CD14-positive monocyte (primary cell): ENCODE results near the gene SPAG16. TPM values are rescaled to one million over a fixed set of nuclear protein-coding genes. Genes with fewer than 3 reads are reported as not detected.

ENCODE experiments used
- DNase-seq, 3 donors: peaks; one replicate each; pipeline ENCODE4 v3.0.0-alpha.2; 2011 to 2022
- H2AFZ ChIP-seq: 2 replicates; pipeline ENCODE4 v1.6.0; 2012; ENCODE audit warnings: mild to moderate bottlenecking, low read depth, low read length, inconsistent platforms; ENCODE audit not compliant: insufficient read depth, poor library complexity, severe bottlenecking
- H3K27ac ChIP-seq, 2 donors: 1 replicate in 1 of 2; 2 replicates in 1 of 2; pipeline ENCODE4 v1.5.1; 2012 to 2013; ENCODE audit warnings: low read length in 2 of 2, control low read depth in 1 of 2, inconsistent platforms in 1 of 2, low read depth in 1 of 2, mild to moderate bottlenecking in 1 of 2
- H3K27me3 ChIP-seq, 2 donors: one replicate each; pipeline versions ENCODE4 v1.6.0 to v1.6.1; 2011 to 2013; ENCODE audit warnings: low read length in 2 of 2; ENCODE audit not compliant: control insufficient read depth in 2 of 2, insufficient read depth in 2 of 2
- H3K36me3 ChIP-seq, 2 donors: replicated peaks in 1 of 2; 1 replicate in 1 of 2; 2 replicates in 1 of 2; pipeline versions ENCODE4 v1.5.1 to v1.6.1; 2012 to 2013; ENCODE audit warnings: low read length in 2 of 2, control low read depth in 1 of 2, inconsistent platforms in 1 of 2, mild to moderate bottlenecking in 1 of 2; ENCODE audit not compliant: insufficient read depth in 2 of 2, control insufficient read depth in 1 of 2
- H3K4me1 ChIP-seq, 2 donors: 1 replicate in 1 of 2; 2 replicates in 1 of 2; pipeline versions ENCODE4 v1.5.1 to v1.6.1; 2012 to 2013; ENCODE audit warnings: low read length in 2 of 2, control low read depth in 1 of 2, inconsistent platforms in 1 of 2, mild to moderate bottlenecking in 1 of 2, moderate library complexity in 1 of 2; ENCODE audit not compliant: insufficient read depth in 2 of 2, control insufficient read depth in 1 of 2
- H3K4me2 ChIP-seq: replicated peaks from 2 replicates; pipeline ENCODE3; 2012; ENCODE audit warnings: low read length, moderate library complexity, mild to moderate bottlenecking; ENCODE audit not compliant: poor library complexity, severe bottlenecking; ENCODE audit errors: extremely low read depth
- H3K4me3 ChIP-seq, 3 experiments: fragments of 200-600 bp in 1 of 3; sonication (generic) in 1 of 3; replicated peaks in 1 of 3; 1 replicate in 2 of 3; 2 replicates in 1 of 3; pipeline ENCODE4 v1.5.1; 2011 to 2013; ENCODE audit warnings: low read length in 3 of 3, mild to moderate bottlenecking in 3 of 3, control low read depth in 2 of 3, low read depth in 2 of 3, inconsistent platforms in 1 of 3, moderate library complexity in 1 of 3
- H3K79me2 ChIP-seq: 2 replicates; pipeline ENCODE4 v1.6.0; 2012; ENCODE audit warnings: mild to moderate bottlenecking, control low read depth, inconsistent platforms, low read length, moderate library complexity; ENCODE audit not compliant: insufficient read depth
- H3K9ac ChIP-seq: 2 replicates; pipeline ENCODE4 v1.6.0; 2017; ENCODE audit warnings: low read length, mild to moderate bottlenecking; ENCODE audit not compliant: insufficient read depth, poor library complexity, severe bottlenecking
- H3K9me3 ChIP-seq, 2 donors: replicated peaks in 1 of 2; 1 replicate in 1 of 2; 2 replicates in 1 of 2; pipeline versions ENCODE4 v1.5.1 to v1.6.1; 2012 to 2013; ENCODE audit warnings: low read length in 2 of 2, control low read depth in 1 of 2; ENCODE audit not compliant: control insufficient read depth in 1 of 2, insufficient read depth in 1 of 2
- H4K20me1 ChIP-seq: 2 replicates; pipeline ENCODE4 v1.6.0; 2012; ENCODE audit warnings: mild to moderate bottlenecking, low read length, control low read depth, moderate library complexity; ENCODE audit not compliant: insufficient read depth
- H3K27ac Mint-ChIP-seq, 7 donors: one replicate each; pipeline ENCODE4 v1.8.0; 2020; ENCODE audit warnings: mild to moderate bottlenecking in 7 of 7, mixed read lengths in 7 of 7, moderate library complexity in 6 of 7, inconsistent platforms in 2 of 7
- H3K27me3 Mint-ChIP-seq, 3 donors: one replicate each; pipeline ENCODE4 v1.8.0; 2021 to 2022; ENCODE audit warnings: low read depth in 3 of 3, mild to moderate bottlenecking in 3 of 3, mixed read lengths in 3 of 3, moderate library complexity in 3 of 3, inconsistent platforms in 1 of 3
- H3K36me3 Mint-ChIP-seq, 2 donors: one replicate each; pipeline ENCODE4 v1.8.0; 2020; ENCODE audit warnings: mixed read lengths in 2 of 2, inconsistent platforms in 1 of 2, mild to moderate bottlenecking in 1 of 2
- H3K4me1 Mint-ChIP-seq: one replicate; pipeline ENCODE4 v1.8.0; 2020; ENCODE audit warnings: mild to moderate bottlenecking, mixed read lengths
- H3K4me3 Mint-ChIP-seq, 2 donors: one replicate each; pipeline ENCODE4 v1.8.0; 2020; ENCODE audit warnings: mild to moderate bottlenecking in 2 of 2, mixed read lengths in 2 of 2, moderate library complexity in 1 of 2
- H3K9me3 Mint-ChIP-seq, 7 donors: one replicate each; pipeline ENCODE4 v1.8.0; 2020 to 2022; ENCODE audit warnings: mixed read lengths in 7 of 7, mild to moderate bottlenecking in 6 of 7, moderate library complexity in 6 of 7, inconsistent platforms in 2 of 7
- WGBS: methylation state at CpG from one replicate; pipeline ENCODE4 v1.1.5; 2013; ENCODE audit warnings: missing lambda C conversion rate; ENCODE audit not compliant: insufficient coverage; 5-methylcytosine and 5-hydroxymethylcytosine counted together
- intact Hi-C, 2 donors: fragments of 100-400 bp; cut with micrococcal nuclease; formaldehyde crosslinking; loops; one replicate each; pipeline versions ENCODE4 v1.15.0 to v1.15.1; 2023
- polyA plus RNA-seq, 3 donors: library from polyadenylated mRNA; depleted of rRNA in 1 of 3; unstranded in 2 of 3; stranded (reverse) in 1 of 3; fragments of 300-500 nt in 2 of 3; fragments of >200 nt in 1 of 3; fragmentation: Illumina TruSeq in 2 of 3; gene quantifications; 1 replicate in 2 of 3; 2 replicates in 1 of 3; pipeline ENCODE4 v1.2.3, GENCODE V29; 2012 to 2021
- TF ChIP-seq, protein P1 (sequence below): fragments of 200-600 bp; IDR thresholded peaks from one replicate; pipeline ENCODE4 v1.8.0; 2022; ENCODE audit warnings: antibody characterized with exemption, mild to moderate bottlenecking

Gene SPAG16
- polyA plus RNA-seq, 3 donors = 0.12 to 0.30 TPM; not detected in 1

- Histone ChIP-seq H3K4me1 (no peaks in the 10 kb centered on the region), H4K20me1 (no peaks in the 10 kb centered on the region), H3K9ac (no peak overlapping the region), H3K27me3 (no peaks in the 10 kb centered on the region), H3K4me2 (no peak overlapping the region), H3K36me3 (no peaks in the 10 kb centered on the region), H3K4me3 (no peak overlapping the region), H3K79me2 (no peaks in the 10 kb centered on the region), H3K9me3 (no peaks in the 10 kb centered on the region), H2AFZ (no peak overlapping the region), H3K27ac (no peak overlapping the region)
- Mint-ChIP-seq H3K27me3 (peaks cover 0 to 3% (median 0%) of the 10 kb centered on the region in 3 donors), H3K27ac (no peak overlapping the region), H3K4me1 (no peaks in the 10 kb centered on the region), H3K36me3 (no peaks in the 10 kb centered on the region), H3K9me3 (peaks cover 0 to 3% (median 2%) of the 10 kb centered on the region in 7 donors), H3K4me3 (no peak overlapping the region)
- no CpG with 5 or more reads among the region's 1 CpG for WGBS
- TF ChIP-seq, protein P1, sequence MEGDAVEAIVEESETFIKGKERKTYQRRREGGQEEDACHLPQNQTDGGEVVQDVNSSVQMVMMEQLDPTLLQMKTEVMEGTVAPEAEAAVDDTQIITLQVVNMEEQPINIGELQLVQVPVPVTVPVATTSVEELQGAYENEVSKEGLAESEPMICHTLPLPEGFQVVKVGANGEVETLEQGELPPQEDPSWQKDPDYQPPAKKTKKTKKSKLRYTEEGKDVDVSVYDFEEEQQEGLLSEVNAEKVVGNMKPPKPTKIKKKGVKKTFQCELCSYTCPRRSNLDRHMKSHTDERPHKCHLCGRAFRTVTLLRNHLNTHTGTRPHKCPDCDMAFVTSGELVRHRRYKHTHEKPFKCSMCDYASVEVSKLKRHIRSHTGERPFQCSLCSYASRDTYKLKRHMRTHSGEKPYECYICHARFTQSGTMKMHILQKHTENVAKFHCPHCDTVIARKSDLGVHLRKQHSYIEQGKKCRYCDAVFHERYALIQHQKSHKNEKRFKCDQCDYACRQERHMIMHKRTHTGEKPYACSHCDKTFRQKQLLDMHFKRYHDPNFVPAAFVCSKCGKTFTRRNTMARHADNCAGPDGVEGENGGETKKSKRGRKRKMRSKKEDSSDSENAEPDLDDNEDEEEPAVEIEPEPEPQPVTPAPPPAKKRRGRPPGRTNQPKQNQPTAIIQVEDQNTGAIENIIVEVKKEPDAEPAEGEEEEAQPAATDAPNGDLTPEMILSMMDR = no peak
- intact Hi-C loops = no loop called here
- no peak for DNase-seq
These were observed 253.3 kb downstream of the SPAG16 start for GRCh38 chr2:213537579-213537978.

GRCh38 chr2:213544940-213545339 lies 260.7 kb downstream of the SPAG16 start:
- no peak overlapping the region for H3K27ac ChIP-seq
- DNase-seq = no peak
- Mint-ChIP-seq H3K4me1 (peaks cover 14% of the 10 kb centered on the region), H3K36me3 (no peaks in the 10 kb centered on the region), H3K27me3 (peaks cover 0 to 2% (median 0%) of the 10 kb centered on the region in 3 donors), H3K4me3 (no peak overlapping the region), H3K9me3 (peaks cover 0 to 7% (median 3%) of the 10 kb centered on the region in 7 donors), H3K27ac (no peak overlapping the region)
- H3K4me1 ChIP-seq = peaks cover 5 to 6% of the 10 kb centered on the region in 2 donors
- WGBS = no CpG with 5 or more reads among the region's 1 CpG
- no peak overlapping the region for H2AFZ ChIP-seq
- no peaks in the 10 kb centered on the region for H4K20me1 ChIP-seq
- H3K9me3 ChIP-seq = peaks cover 0 to 5% of the 10 kb centered on the region in 2 donors
- no peaks in the 10 kb centered on the region for H3K27me3 ChIP-seq
- no peak overlapping the region for H3K9ac ChIP-seq
- no peak overlapping the region for H3K4me2 ChIP-seq
- H3K79me2 ChIP-seq = no peaks in the 10 kb centered on the region
- H3K36me3 ChIP-seq = no peaks in the 10 kb centered on the region
- H3K4me3 ChIP-seq = no peak overlapping the region
- intact Hi-C loops = no loop called here
- TF ChIP-seq, protein P1 = no peak
